Fibroblast of upper back skin (primary cell): ENCODE data around the gene PKNOX2.

Source experiments
- DNase-seq: peaks from one replicate; pipeline ENCODE4 v3.0.0-alpha.2; 2013

Gene PKNOX2

GRCh38 chr11:125423247-125423849 lies 258.8 kb downstream of the PKNOX2 start:
- DNase-seq, result no peak

GRCh38 chr11:125425601-125426000 lies 261.1 kb downstream of the PKNOX2 start:
- no peak for DNase-seq

- no peak for DNase-seq
Observed at GRCh38 chr11:125426818-125427528, 262.4 kb downstream of the PKNOX2 start.

- no peak for DNase-seq
Observed at GRCh38 chr11:125428486-125429173, 264.1 kb downstream of the PKNOX2 start.

GRCh38 chr11:125429174-125429707 lies 264.7 kb downstream of the PKNOX2 start:
- DNase-seq, result peak; percentile 39

GRCh38 chr11:125429807-125430678 lies 265.5 kb downstream of the PKNOX2 start:
- no peak for DNase-seq

- DNase-seq, result no peak
Observed at GRCh38 chr11:125431009-125431408, 266.5 kb downstream of the PKNOX2 start.

- DNase-seq, result no peak
Observed at GRCh38 chr11:125431481-125431880, 266.9 kb downstream of the PKNOX2 start.

GRCh38 chr11:125433454-125434121 lies 269.0 kb downstream of the PKNOX2 start:
- peak; percentile 49 for DNase-seq

GRCh38 chr11:125435461-125436238 lies 271.1 kb downstream of the PKNOX2 start:
- DNase-seq, result peak; percentile 16

- no peak for DNase-seq
Observed at GRCh38 chr11:125441648-125442410, 277.3 kb downstream of the PKNOX2 start.

- no peak for DNase-seq
Observed at GRCh38 chr11:125442946-125443345, 278.4 kb downstream of the PKNOX2 start.

- DNase-seq, result no peak
Observed at GRCh38 chr11:125443767-125444311, 279.3 kb downstream of the PKNOX2 start.

- DNase-seq, result no peak
Observed at GRCh38 chr11:125445731-125446130, 281.2 kb downstream of the PKNOX2 start.

- DNase-seq, result no peak
Observed at GRCh38 chr11:125446279-125446678, 281.7 kb downstream of the PKNOX2 start.

GRCh38 chr11:125447721-125448120 lies 283.2 kb downstream of the PKNOX2 start:
- DNase-seq, result no peak

- no peak for DNase-seq
Observed at GRCh38 chr11:125448136-125448535, 283.6 kb downstream of the PKNOX2 start.

GRCh38 chr11:125449565-125449964 lies 285.0 kb downstream of the PKNOX2 start:
- DNase-seq, result no peak

- DNase-seq, result no peak
Observed at GRCh38 chr11:125451400-125452124, 287.0 kb downstream of the PKNOX2 start.

GRCh38 chr11:125452125-125452470 lies 287.5 kb downstream of the PKNOX2 start:
- DNase-seq, result no peak
